ENCODE data around the gene UMAD1.

The UMAD1 gene

GRCh38 chr7:7641129-7641663 is 644 bp downstream of the UMAD1 start:
- Histone ChIP-seq H3K4me1 (ENCODE audit: control insufficient read depth, low read depth, low read length) (no peaks in the 10 kb centered on the region), H3K79me2 (ENCODE audit: control insufficient read depth, insufficient read depth, low read length) (peaks cover 2% of the 10 kb centered on the region), H4K8ac (ENCODE audit: low read depth, low read length) (no peak overlapping the region), H2BK15ac (replicated peaks; ENCODE audit: low read depth) (no peak overlapping the region), H3K27me3 (ENCODE audit: insufficient read depth, low read length, poor library complexity) (no peaks in the 10 kb centered on the region), H3K18ac (ENCODE audit: low read length) (no peak overlapping the region), H3K4me3 (ENCODE audit: low read length) (peak overlapping the region; percentile 96), H4K5ac (ENCODE audit: low read length) (no peak overlapping the region), H3K9ac (ENCODE audit: low read length) (peak overlapping the region; percentile 90), H3K36me3 (ENCODE audit: control insufficient read depth, insufficient read depth, low read length) (no peaks in the 10 kb centered on the region), H2AK5ac (ENCODE audit: low read length) (no peak overlapping the region), H3K23ac (ENCODE audit: low read length) (no peak overlapping the region), H2BK120ac (ENCODE audit: low read depth, low read length) (no peak overlapping the region), H2BK5ac (ENCODE audit: low read length) (no peak overlapping the region), H3K79me1 (ENCODE audit: low read length) (peaks cover 5% of the 10 kb centered on the region), H3K4me2 (ENCODE audit: low read length) (peak overlapping the region; percentile 89), H3K56ac (ENCODE audit: low read length) (peak overlapping the region; percentile 99), H3K4ac (ENCODE audit: low read depth, low read length) (no peak overlapping the region), H3K27ac (ENCODE audit: low read depth, low read length) (peak overlapping the region; percentile 77)
- DNase-seq: peak; percentile 57
- no CpG with 5 or more reads among the region's 22 CpGs for WGBS (ENCODE audit: extremely low coverage, insufficient coverage, low lambda C conversion rate)

- no peak overlapping the region for H3K4me3 ChIP-seq (ENCODE audit: low read length)
- peaks cover 7% of the 10 kb centered on the region for H3K79me1 ChIP-seq (ENCODE audit: low read length)
Observed at GRCh38 chr7:7642081-7642480, 1.5 kb downstream of the UMAD1 start.

GRCh38 chr7:7647495-7648036 is 7.0 kb downstream of the UMAD1 start:
- H3K18ac ChIP-seq (ENCODE audit: low read length): no peak overlapping the region
- no peak overlapping the region for H2AK5ac ChIP-seq (ENCODE audit: low read length)
- no peak overlapping the region for H4K5ac ChIP-seq (ENCODE audit: low read length)
- H2BK5ac ChIP-seq (ENCODE audit: low read length): no peak overlapping the region
- no peaks in the 10 kb centered on the region for H3K4me1 ChIP-seq (ENCODE audit: control insufficient read depth, low read depth, low read length)
- H3K4me2 ChIP-seq (ENCODE audit: low read length): no peak overlapping the region
- no peak overlapping the region for H3K56ac ChIP-seq (ENCODE audit: low read length)
- H3K27me3 ChIP-seq (ENCODE audit: insufficient read depth, low read length, poor library complexity): no peaks in the 10 kb centered on the region
- peaks cover 2% of the 10 kb centered on the region for H3K79me2 ChIP-seq (ENCODE audit: control insufficient read depth, insufficient read depth, low read length)
- H3K79me1 ChIP-seq (ENCODE audit: low read length): peaks cover 7% of the 10 kb centered on the region
- no peaks in the 10 kb centered on the region for H3K36me3 ChIP-seq (ENCODE audit: control insufficient read depth, insufficient read depth, low read length)
- no peak overlapping the region for H3K27ac ChIP-seq (ENCODE audit: low read depth, low read length)
- no peak overlapping the region for H3K23ac ChIP-seq (ENCODE audit: low read length)
- no peak overlapping the region for H3K4ac ChIP-seq (ENCODE audit: low read depth, low read length)
- H3K4me3 ChIP-seq (ENCODE audit: low read length): no peak overlapping the region
- H3K9ac ChIP-seq (ENCODE audit: low read length): no peak overlapping the region
- H4K8ac ChIP-seq (ENCODE audit: low read depth, low read length): no peak overlapping the region
- H2BK15ac ChIP-seq (replicated peaks; ENCODE audit: low read depth): no peak overlapping the region
- WGBS (ENCODE audit: extremely low coverage, insufficient coverage, low lambda C conversion rate): no CpG with 5 or more reads among the region's 6 CpGs
- no peak overlapping the region for H2BK120ac ChIP-seq (ENCODE audit: low read depth, low read length)
- DNase-seq: no peak

More at GRCh38 chr7:7642081-7642480, 1.5 kb downstream of the UMAD1 start:
- no peak overlapping the region for H2BK15ac ChIP-seq (replicated peaks; ENCODE audit: low read depth)
- H3K27me3 ChIP-seq (ENCODE audit: insufficient read depth, low read length, poor library complexity): no peaks in the 10 kb centered on the region
- no CpG with 5 or more reads among the region's 6 CpGs for WGBS (ENCODE audit: extremely low coverage, insufficient coverage, low lambda C conversion rate)
- no peaks in the 10 kb centered on the region for H3K4me1 ChIP-seq (ENCODE audit: control insufficient read depth, low read depth, low read length)
- no peak overlapping the region for H3K27ac ChIP-seq (ENCODE audit: low read depth, low read length)
- H3K23ac ChIP-seq (ENCODE audit: low read length): no peak overlapping the region
- peak overlapping the region; percentile 90 for H3K9ac ChIP-seq (ENCODE audit: low read length)
- no peak for DNase-seq
- H2BK5ac ChIP-seq (ENCODE audit: low read length): no peak overlapping the region
- H3K36me3 ChIP-seq (ENCODE audit: control insufficient read depth, insufficient read depth, low read length): no peaks in the 10 kb centered on the region
- no peak overlapping the region for H3K18ac ChIP-seq (ENCODE audit: low read length)
- no peak overlapping the region for H2BK120ac ChIP-seq (ENCODE audit: low read depth, low read length)
- H4K8ac ChIP-seq (ENCODE audit: low read depth, low read length): no peak overlapping the region
- H3K79me2 ChIP-seq (ENCODE audit: control insufficient read depth, insufficient read depth, low read length): peaks cover 2% of the 10 kb centered on the region
- H3K56ac ChIP-seq (ENCODE audit: low read length): no peak overlapping the region
- no peak overlapping the region for H3K4ac ChIP-seq (ENCODE audit: low read depth, low read length)
- no peak overlapping the region for H2AK5ac ChIP-seq (ENCODE audit: low read length)
- H3K4me2 ChIP-seq (ENCODE audit: low read length): no peak overlapping the region
- H4K5ac ChIP-seq (ENCODE audit: low read length): no peak overlapping the region

- no peaks in the 10 kb centered on the region for H3K36me3 ChIP-seq (ENCODE audit: control insufficient read depth, insufficient read depth, low read length)
- no peak overlapping the region for H3K27ac ChIP-seq (ENCODE audit: low read depth, low read length)
- H3K79me2 ChIP-seq (ENCODE audit: control insufficient read depth, insufficient read depth, low read length): no peaks in the 10 kb centered on the region
- no peak overlapping the region for H2AK5ac ChIP-seq (ENCODE audit: low read length)
- H3K4me3 ChIP-seq (ENCODE audit: low read length): no peak overlapping the region
- H3K79me1 ChIP-seq (ENCODE audit: low read length): peaks cover 7% of the 10 kb centered on the region
- no peak overlapping the region for H2BK5ac ChIP-seq (ENCODE audit: low read length)
- H4K5ac ChIP-seq (ENCODE audit: low read length): no peak overlapping the region
- no CpG with 5 or more reads among the region's 2 CpGs for WGBS (ENCODE audit: extremely low coverage, insufficient coverage, low lambda C conversion rate)
- no peak for DNase-seq
- H2BK120ac ChIP-seq (ENCODE audit: low read depth, low read length): no peak overlapping the region
- no peak overlapping the region for H3K23ac ChIP-seq (ENCODE audit: low read length)
- H3K18ac ChIP-seq (ENCODE audit: low read length): no peak overlapping the region
- no peak overlapping the region for H3K56ac ChIP-seq (ENCODE audit: low read length)
- no peak overlapping the region for H3K4ac ChIP-seq (ENCODE audit: low read depth, low read length)
- no peaks in the 10 kb centered on the region for H3K27me3 ChIP-seq (ENCODE audit: insufficient read depth, low read length, poor library complexity)
- no peak overlapping the region for H3K9ac ChIP-seq (ENCODE audit: low read length)
- H2BK15ac ChIP-seq (replicated peaks; ENCODE audit: low read depth): no peak overlapping the region
- no peak overlapping the region for H4K8ac ChIP-seq (ENCODE audit: low read depth, low read length)
- no peaks in the 10 kb centered on the region for H3K4me1 ChIP-seq (ENCODE audit: control insufficient read depth, low read depth, low read length)
- no peak overlapping the region for H3K4me2 ChIP-seq (ENCODE audit: low read length)
Observed at GRCh38 chr7:7650682-7651206, 10.2 kb downstream of the UMAD1 start.

GRCh38 chr7:7651479-7651878 is 10.9 kb downstream of the UMAD1 start:
- Histone ChIP-seq H2BK15ac (replicated peaks; ENCODE audit: low read depth) (no peak overlapping the region), H3K9ac (ENCODE audit: low read length) (no peak overlapping the region), H4K5ac (ENCODE audit: low read length) (no peak overlapping the region), H3K27me3 (ENCODE audit: insufficient read depth, low read length, poor library complexity) (no peaks in the 10 kb centered on the region), H2BK120ac (ENCODE audit: low read depth, low read length) (no peak overlapping the region), H3K79me1 (ENCODE audit: low read length) (peaks cover 4% of the 10 kb centered on the region), H4K8ac (ENCODE audit: low read depth, low read length) (no peak overlapping the region), H3K56ac (ENCODE audit: low read length) (no peak overlapping the region), H3K4me3 (ENCODE audit: low read length) (no peak overlapping the region), H3K79me2 (ENCODE audit: control insufficient read depth, insufficient read depth, low read length) (no peaks in the 10 kb centered on the region), H3K4me1 (ENCODE audit: control insufficient read depth, low read depth, low read length) (no peaks in the 10 kb centered on the region), H3K4me2 (ENCODE audit: low read length) (no peak overlapping the region), H3K18ac (ENCODE audit: low read length) (no peak overlapping the region), H3K36me3 (ENCODE audit: control insufficient read depth, insufficient read depth, low read length) (no peaks in the 10 kb centered on the region), H2AK5ac (ENCODE audit: low read length) (no peak overlapping the region), H2BK5ac (ENCODE audit: low read length) (no peak overlapping the region), H3K4ac (ENCODE audit: low read depth, low read length) (no peak overlapping the region), H3K23ac (ENCODE audit: low read length) (no peak overlapping the region), H3K27ac (ENCODE audit: low read depth, low read length) (no peak overlapping the region)
- no peak for DNase-seq
- WGBS (ENCODE audit: extremely low coverage, insufficient coverage, low lambda C conversion rate): no CpG with 5 or more reads among the region's 3 CpGs
